ENCODE data around the gene MRPL38.
"Not testable (repeated sequence)": the region's sequence is repeated elsewhere in the genome, so short reads cannot be mapped to it uniquely, and the experiment has no call there.

Gene MRPL38

GRCh38 chr17:75889454-75889853 is 15.2 kb downstream of the MRPL38 start:
- Histone ChIP-seq H3K27ac (replicated peaks; ENCODE audit: low read length) (no peak overlapping the region), H3K4me1 (ENCODE audit: control insufficient read depth in 2 of 2, insufficient read depth in 1 of 2, low read depth in 1 of 2, low read length in 2 of 2) (peaks cover 0 to 3% of the 10 kb centered on the region in 2 donors), H3K27me3 (ENCODE audit: control insufficient read depth in 3 of 3, insufficient read depth in 3 of 3, low read depth in 1 of 3, low read length in 3 of 3) (no peaks in the 10 kb centered on the region), H2AFZ (ENCODE audit: low read length) (no peak overlapping the region), H2BK15ac (ENCODE audit: low read length) (no peak overlapping the region), H3K4ac (ENCODE audit: low read length) (no peak overlapping the region), H2BK5ac (ENCODE audit: low read length) (no peak overlapping the region), H3K36me3 (replicated peaks in 1 of 2; ENCODE audit: control insufficient read depth in 2 of 2, insufficient read depth in 2 of 2, low read length in 2 of 2) (peaks cover 0 to 23% of the 10 kb centered on the region in 2 donors), H3K9ac (ENCODE audit: low read depth, low read length, poor library complexity) (no peak overlapping the region), H4K91ac (ENCODE audit: low read depth, low read length, poor library complexity) (no peak overlapping the region), H4K8ac (ENCODE audit: low read depth, low read length) (no peak overlapping the region), H3K23ac (ENCODE audit: low read depth, low read length, poor library complexity) (peak overlapping the region; percentile 20), H3K14ac (ENCODE audit: low read length) (no peak overlapping the region), H2AK5ac (ENCODE audit: low read depth, low read length) (no peak overlapping the region), H3K4me2 (ENCODE audit: insufficient read depth, low read length, poor library complexity, severe bottlenecking) (peak overlapping the region; percentile 11), H3K4me3 (ENCODE audit: low read length in 2 of 2) (no peak overlapping the region), H2BK120ac (ENCODE audit: low read depth, low read length) (no peak overlapping the region), H2BK12ac (ENCODE audit: low read length) (no peak overlapping the region), H3K79me1 (ENCODE audit: low read depth, low read length) (peaks cover 9% of the 10 kb centered on the region), H3K9me3 (replicated peaks in 1 of 2; ENCODE audit: control insufficient read depth in 2 of 2, insufficient read depth in 1 of 2, low read depth in 1 of 2, low read length in 2 of 2) (peaks cover 0 to 2% of the 10 kb centered on the region in 2 donors), H3K18ac (ENCODE audit: low read length) (peak overlapping the region; percentile 52)
- no peak for DNase-seq (ENCODE audit: low spot score)
- no CpG with 5 or more reads among the region's 6 CpGs for WGBS, 2 donors (ENCODE audit: extremely low coverage in 2 of 2, insufficient read length in 2 of 2, insufficient replicate concordance in 1 of 2)

DNA sequence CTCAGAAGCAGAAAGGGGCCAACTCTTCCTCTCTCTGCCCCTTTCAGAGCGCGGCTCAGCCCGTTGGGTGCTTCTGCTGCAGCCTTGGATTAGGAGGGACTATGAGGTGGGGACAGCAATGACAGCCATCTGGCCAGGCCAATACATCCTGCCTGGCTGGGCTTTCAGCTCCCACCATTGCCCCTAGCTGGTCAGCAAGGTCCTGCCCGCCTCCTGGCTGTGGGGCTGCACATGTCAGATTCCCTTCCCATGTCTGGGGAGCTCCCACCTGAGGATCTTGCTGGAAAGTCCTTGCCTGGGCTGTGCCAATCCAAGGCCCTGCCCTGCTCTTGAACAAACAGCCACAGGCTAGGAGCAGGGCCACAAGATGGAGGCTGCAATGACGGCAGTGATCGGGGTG is 16.2 kb downstream of the MRPL38 start:
- H3K14ac ChIP-seq (ENCODE audit: low read length) = peak overlapping the region; percentile 38
- no peak overlapping the region for H2BK12ac ChIP-seq (ENCODE audit: low read length)
- no peak overlapping the region for H2BK15ac ChIP-seq (ENCODE audit: low read length)
- H3K4ac ChIP-seq (ENCODE audit: low read length) = no peak overlapping the region
- no peak overlapping the region for H2AFZ ChIP-seq (ENCODE audit: low read length)
- no peak overlapping the region for H3K4me2 ChIP-seq (ENCODE audit: insufficient read depth, low read length, poor library complexity, severe bottlenecking)
- H2AK5ac ChIP-seq (ENCODE audit: low read depth, low read length) = no peak overlapping the region
- H4K8ac ChIP-seq (ENCODE audit: low read depth, low read length) = peak overlapping the region; percentile 43
- H3K23ac ChIP-seq (ENCODE audit: low read depth, low read length, poor library complexity) = peak overlapping the region; percentile 91
- H3K36me3 ChIP-seq (replicated peaks in 1 of 2; ENCODE audit: control insufficient read depth in 2 of 2, insufficient read depth in 2 of 2, low read length in 2 of 2) = peaks cover 0 to 21% of the 10 kb centered on the region in 2 donors
- H3K4me1 ChIP-seq (ENCODE audit: control insufficient read depth in 2 of 2, insufficient read depth in 1 of 2, low read depth in 1 of 2, low read length in 2 of 2) = no peaks in the 10 kb centered on the region
- WGBS, 2 donors (ENCODE audit: extremely low coverage in 2 of 2, insufficient read length in 2 of 2, insufficient replicate concordance in 1 of 2) = no CpG with 5 or more reads among the region's 6 CpGs
- H4K91ac ChIP-seq (ENCODE audit: low read depth, low read length, poor library complexity) = no peak overlapping the region
- no peak overlapping the region for H2BK5ac ChIP-seq (ENCODE audit: low read length)
- H3K79me1 ChIP-seq (ENCODE audit: low read depth, low read length) = peaks cover 9% of the 10 kb centered on the region
- no peak for DNase-seq (ENCODE audit: low spot score)
- no peak overlapping the region for H3K4me3 ChIP-seq (ENCODE audit: low read length in 2 of 2)
- peaks cover 0 to 2% of the 10 kb centered on the region in 2 donors for H3K9me3 ChIP-seq (replicated peaks in 1 of 2; ENCODE audit: control insufficient read depth in 2 of 2, insufficient read depth in 1 of 2, low read depth in 1 of 2, low read length in 2 of 2)
- H3K18ac ChIP-seq (ENCODE audit: low read length) = peak overlapping the region; percentile 64
- no peaks in the 10 kb centered on the region for H3K27me3 ChIP-seq (ENCODE audit: control insufficient read depth in 3 of 3, insufficient read depth in 3 of 3, low read depth in 1 of 3, low read length in 3 of 3)
- H2BK120ac ChIP-seq (ENCODE audit: low read depth, low read length) = no peak overlapping the region
- H3K9ac ChIP-seq (ENCODE audit: low read depth, low read length, poor library complexity) = no peak overlapping the region
- no peak overlapping the region for H3K27ac ChIP-seq (replicated peaks; ENCODE audit: low read length)

DNA sequence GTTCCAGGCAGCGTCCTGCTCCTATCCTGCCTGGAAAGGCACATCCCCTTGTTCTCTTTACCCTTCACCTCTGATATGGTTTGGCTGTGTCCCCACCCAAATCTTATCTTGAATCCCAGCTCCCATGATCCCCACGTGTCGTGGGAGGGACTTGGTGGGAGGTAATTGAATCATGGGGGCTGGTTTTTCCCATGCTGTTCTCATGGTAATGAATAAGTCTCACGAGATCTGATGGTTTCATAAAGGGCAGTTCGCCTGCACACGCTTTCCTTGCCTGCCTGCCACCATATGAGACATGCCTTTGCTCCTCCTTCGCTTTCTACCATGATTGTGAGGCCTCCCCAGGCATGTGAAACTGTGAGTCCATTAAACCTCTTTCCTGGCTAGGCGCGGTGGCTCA is 18.8 kb downstream of the MRPL38 start:
- not testable (repeated sequence) for H2AFZ ChIP-seq (ENCODE audit: low read length); H3K9me3 ChIP-seq (replicated peaks in 1 of 2; ENCODE audit: control insufficient read depth in 2 of 2, insufficient read depth in 1 of 2, low read depth in 1 of 2, low read length in 2 of 2); H3K4me2 ChIP-seq (ENCODE audit: insufficient read depth, low read length, poor library complexity, severe bottlenecking); H3K79me1 ChIP-seq (ENCODE audit: low read depth, low read length); H3K4ac ChIP-seq (ENCODE audit: low read length); H3K27ac ChIP-seq (replicated peaks; ENCODE audit: low read length); H3K4me3 ChIP-seq (ENCODE audit: low read length in 2 of 2); H3K4me1 ChIP-seq (ENCODE audit: control insufficient read depth in 2 of 2, insufficient read depth in 1 of 2, low read depth in 1 of 2, low read length in 2 of 2); H3K14ac ChIP-seq (ENCODE audit: low read length); H3K9ac ChIP-seq (ENCODE audit: low read depth, low read length, poor library complexity); H2AK5ac ChIP-seq (ENCODE audit: low read depth, low read length); H4K8ac ChIP-seq (ENCODE audit: low read depth, low read length); DNase-seq (ENCODE audit: low spot score); H2BK15ac ChIP-seq (ENCODE audit: low read length); H2BK120ac ChIP-seq (ENCODE audit: low read depth, low read length); H2BK12ac ChIP-seq (ENCODE audit: low read length); H3K18ac ChIP-seq (ENCODE audit: low read length); H3K23ac ChIP-seq (ENCODE audit: low read depth, low read length, poor library complexity); H4K91ac ChIP-seq (ENCODE audit: low read depth, low read length, poor library complexity); H2BK5ac ChIP-seq (ENCODE audit: low read length)
- Histone ChIP-seq H3K27me3 (ENCODE audit: control insufficient read depth in 3 of 3, insufficient read depth in 3 of 3, low read depth in 1 of 3, low read length in 3 of 3) (peaks cover 0 to 11% (median 0%) of the 10 kb centered on the region in 3 experiments), H3K36me3 (replicated peaks in 1 of 2; ENCODE audit: control insufficient read depth in 2 of 2, insufficient read depth in 2 of 2, low read length in 2 of 2) (peaks cover 0 to 11% of the 10 kb centered on the region in 2 donors)
- WGBS, 2 donors (ENCODE audit: extremely low coverage in 2 of 2, insufficient read length in 2 of 2, insufficient replicate concordance in 1 of 2) = no CpG with 5 or more reads among the region's 9 CpGs

- Histone ChIP-seq H2AFZ (ENCODE audit: low read length) (no peak overlapping the region), H4K8ac (ENCODE audit: low read depth, low read length) (no peak overlapping the region), H3K79me1 (ENCODE audit: low read depth, low read length) (no peaks in the 10 kb centered on the region), H3K9ac (ENCODE audit: low read depth, low read length, poor library complexity) (no peak overlapping the region), H3K4me1 (ENCODE audit: control insufficient read depth in 2 of 2, insufficient read depth in 1 of 2, low read depth in 1 of 2, low read length in 2 of 2) (no peaks in the 10 kb centered on the region), H2AK5ac (ENCODE audit: low read depth, low read length) (no peak overlapping the region), H3K27ac (replicated peaks; ENCODE audit: low read length) (no peak overlapping the region), H3K14ac (ENCODE audit: low read length) (no peak overlapping the region), H2BK15ac (ENCODE audit: low read length) (no peak overlapping the region), H2BK5ac (ENCODE audit: low read length) (no peak overlapping the region), H3K18ac (ENCODE audit: low read length) (no peak overlapping the region), H3K36me3 (replicated peaks in 1 of 2; ENCODE audit: control insufficient read depth in 2 of 2, insufficient read depth in 2 of 2, low read length in 2 of 2) (peaks cover 0 to 8% of the 10 kb centered on the region in 2 donors), H3K27me3 (ENCODE audit: control insufficient read depth in 3 of 3, insufficient read depth in 3 of 3, low read depth in 1 of 3, low read length in 3 of 3) (peaks cover 0 to 15% (median 1%) of the 10 kb centered on the region in 3 experiments), H4K91ac (ENCODE audit: low read depth, low read length, poor library complexity) (no peak overlapping the region), H3K9me3 (replicated peaks in 1 of 2; ENCODE audit: control insufficient read depth in 2 of 2, insufficient read depth in 1 of 2, low read depth in 1 of 2, low read length in 2 of 2) (peaks cover 0 to 2% of the 10 kb centered on the region in 2 donors), H3K4ac (ENCODE audit: low read length) (no peak overlapping the region), H2BK12ac (ENCODE audit: low read length) (no peak overlapping the region), H2BK120ac (ENCODE audit: low read depth, low read length) (no peak overlapping the region), H3K23ac (ENCODE audit: low read depth, low read length, poor library complexity) (no peak overlapping the region), H3K4me3 (ENCODE audit: low read length in 2 of 2) (no peak overlapping the region), H3K4me2 (ENCODE audit: insufficient read depth, low read length, poor library complexity, severe bottlenecking) (no peak overlapping the region)
- no CpG with 5 or more reads among the region's 8 CpGs for WGBS, 2 donors (ENCODE audit: extremely low coverage in 2 of 2, insufficient read length in 2 of 2, insufficient replicate concordance in 1 of 2)
- DNase-seq (ENCODE audit: low spot score) = no peak
Observed at GRCh38 chr17:75885431-75885830, 19.3 kb downstream of the MRPL38 start.

Data from neuronal stem cell (in vitro differentiated cells).